H9 (cell line): Measurements from ENCODE around the gene PSMC1. TPM values are rescaled to one million over a fixed set of nuclear protein-coding genes. Genes with fewer than 3 reads are reported as not detected.

Experiments used
- DNase-seq: peaks from one replicate; pipeline ENCODE4 v3.0.0-alpha.2; 2017
- H2AFZ ChIP-seq: one replicate; pipeline ENCODE4 v1.6.1; 2013; ENCODE audit warnings: mild to moderate bottlenecking, low read length, control low read depth, moderate library complexity
- H2AK5ac ChIP-seq: 2 replicates; pipeline ENCODE4 v1.6.1; 2013; ENCODE audit warnings: low read length, control low read depth, mixed read lengths; ENCODE audit not compliant: insufficient read length
- H2BK120ac ChIP-seq: one replicate; pipeline ENCODE4 v1.6.1; 2013; ENCODE audit warnings: low read depth, mild to moderate bottlenecking, low read length, control low read depth, inconsistent platforms; ENCODE audit not compliant: poor library complexity, severe bottlenecking
- H2BK12ac ChIP-seq: 2 replicates; pipeline ENCODE4 v1.6.1; 2013; ENCODE audit warnings: low read length, control low read depth, mixed read lengths, low read depth; ENCODE audit not compliant: insufficient read length
- H2BK15ac ChIP-seq: 2 replicates; pipeline ENCODE4 v1.6.1; 2013; ENCODE audit warnings: low read depth, low read length, control low read depth
- H2BK20ac ChIP-seq: one replicate; pipeline ENCODE4 v1.6.1; 2013; ENCODE audit warnings: low read depth, mild to moderate bottlenecking, low read length, control low read depth, inconsistent platforms; ENCODE audit not compliant: poor library complexity, severe bottlenecking
- H2BK5ac ChIP-seq: 2 replicates; pipeline ENCODE4 v1.6.1; 2013; ENCODE audit warnings: low read length, control low read depth, mixed read lengths; ENCODE audit not compliant: insufficient read length
- H3K14ac ChIP-seq: 2 replicates; pipeline ENCODE4 v1.6.1; 2013; ENCODE audit warnings: low read length, control low read depth; ENCODE audit not compliant: insufficient read depth
- H3K18ac ChIP-seq: 2 replicates; pipeline ENCODE4 v1.6.1; 2013; ENCODE audit warnings: low read depth, mild to moderate bottlenecking, mixed read lengths, low read length, control low read depth; ENCODE audit not compliant: insufficient read length
- H3K23ac ChIP-seq: 2 replicates; pipeline ENCODE4 v1.6.1; 2013; ENCODE audit warnings: low read length, control low read depth, mixed read lengths, low read depth; ENCODE audit not compliant: insufficient read length
- H3K23me2 ChIP-seq: 2 replicates; pipeline ENCODE4 v1.6.1; 2013; ENCODE audit warnings: low read depth, mild to moderate bottlenecking, mixed read lengths, low read length, control low read depth; ENCODE audit not compliant: insufficient read length, poor library complexity, severe bottlenecking
- H3K27ac ChIP-seq: 2 replicates; pipeline ENCODE4 v1.5.1; 2013; ENCODE audit warnings: low read length, control low read depth, mixed read lengths, low read depth; ENCODE audit not compliant: insufficient read length
- H3K27me3 ChIP-seq: 2 replicates; pipeline ENCODE4 v1.6.1; 2013; ENCODE audit warnings: low read length, control low read depth, inconsistent platforms; ENCODE audit not compliant: insufficient read depth
- H3K4ac ChIP-seq: 2 replicates; pipeline ENCODE4 v1.6.1; 2013; ENCODE audit warnings: low read depth, mild to moderate bottlenecking, control low read depth, inconsistent platforms, low read length, moderate library complexity
- H3K4me1 ChIP-seq: 2 replicates; pipeline ENCODE4 v1.6.1; 2013; ENCODE audit warnings: low read length, control low read depth, inconsistent platforms; ENCODE audit not compliant: insufficient read depth
- H3K4me2 ChIP-seq: 2 replicates; pipeline ENCODE4 v1.6.1; 2013; ENCODE audit warnings: low read length, control low read depth, mixed read lengths; ENCODE audit not compliant: insufficient read length, insufficient read depth
- H3K56ac ChIP-seq: 2 replicates; pipeline ENCODE4 v1.6.1; 2013; ENCODE audit warnings: low read depth, mild to moderate bottlenecking, mixed read lengths, low read length, control low read depth; ENCODE audit not compliant: insufficient read length
- H3K79me1 ChIP-seq: 2 replicates; pipeline ENCODE4 v1.6.1; 2013; ENCODE audit warnings: low read depth, mild to moderate bottlenecking, moderate library complexity, low read length, control low read depth, inconsistent platforms; ENCODE audit not compliant: insufficient read depth, poor library complexity, severe bottlenecking
- H3K79me2 ChIP-seq: 2 replicates; pipeline ENCODE4 v1.6.1; 2013; ENCODE audit warnings: low read length, control low read depth, inconsistent platforms; ENCODE audit not compliant: insufficient read depth
- H3K9ac ChIP-seq: 2 replicates; pipeline ENCODE4 v1.6.1; 2013; ENCODE audit warnings: low read length, control low read depth, mixed read lengths; ENCODE audit not compliant: insufficient read length; ENCODE audit errors: extremely low read depth
- H3K9me3 ChIP-seq: one replicate; pipeline ENCODE4 v1.6.1; 2013; ENCODE audit warnings: low read depth, low read length, inconsistent platforms; ENCODE audit not compliant: control insufficient read depth
- H3T11ph ChIP-seq: one replicate; pipeline ENCODE4 v1.6.1; 2013; ENCODE audit warnings: mild to moderate bottlenecking, low read length, control low read depth, inconsistent platforms
- H4K20me1 ChIP-seq: one replicate; pipeline ENCODE4 v1.6.1; 2013; ENCODE audit not compliant: control insufficient read depth, insufficient read length, insufficient read depth
- H4K5ac ChIP-seq: 2 replicates; pipeline ENCODE4 v1.6.1; 2013; ENCODE audit warnings: low read depth, mild to moderate bottlenecking, mixed read lengths, low read length, control low read depth; ENCODE audit not compliant: insufficient read length
- H4K8ac ChIP-seq: replicated peaks from 2 replicates; pipeline ENCODE4 v1.6.1; 2013; ENCODE audit warnings: low read length, control low read depth, mixed read lengths, low read depth; ENCODE audit not compliant: insufficient read length
- H4K91ac ChIP-seq: 2 replicates; pipeline ENCODE4 v1.6.1; 2013; ENCODE audit warnings: low read depth, mild to moderate bottlenecking, moderate library complexity, mixed read lengths, low read length, control low read depth; ENCODE audit not compliant: insufficient read length
- H3K27ac Mint-ChIP-seq, 3 experiments: 2 replicates in 2 of 3; 3 replicates in 1 of 3; pipeline ENCODE4 v1.8.0; 2020 to 2021; ENCODE audit warnings: mixed read lengths in 3 of 3, mild to moderate bottlenecking in 1 of 3, moderate library complexity in 1 of 3
- H3K27me3 Mint-ChIP-seq: 2 replicates; pipeline ENCODE4 v1.8.0; 2021; ENCODE audit warnings: low read depth, mild to moderate bottlenecking, moderate library complexity, mixed read lengths
- H3K36me3 Mint-ChIP-seq, 3 experiments: 2 replicates in 2 of 3; 3 replicates in 1 of 3; pipeline ENCODE4 v1.8.0; 2020 to 2021; ENCODE audit warnings: low read depth in 3 of 3, mixed read lengths in 3 of 3; ENCODE audit not compliant: insufficient read depth in 1 of 3
- H3K4me1 Mint-ChIP-seq, 2 experiments: 2 replicates each; pipeline ENCODE4 v1.8.0; 2020; ENCODE audit warnings: mixed read lengths in 2 of 2
- H3K4me3 Mint-ChIP-seq, 2 experiments: 2 replicates in 1 of 2; 3 replicates in 1 of 2; pipeline ENCODE4 v1.8.0; 2020 to 2021; ENCODE audit warnings: mild to moderate bottlenecking in 2 of 2, mixed read lengths in 2 of 2, moderate library complexity in 1 of 2
- H3K9me3 Mint-ChIP-seq, 2 experiments: 2 replicates in 1 of 2; 3 replicates in 1 of 2; pipeline ENCODE4 v1.8.0; 2020; ENCODE audit warnings: mild to moderate bottlenecking in 2 of 2, mixed read lengths in 2 of 2, moderate library complexity in 1 of 2
- CTCF ChIP-seq: fragments of 200-600 bp; sonication (generic); conservative IDR thresholded peaks from 3 replicates; pipeline ENCODE4 v1.8.0; 2021; ENCODE audit warnings: antibody characterized with exemption, mild to moderate bottlenecking
- WGBS: extraction: QIAGEN DNeasy Blood & Tissue Kit; methylation state at CpG from one replicate; pipeline ENCODE4 v1.1.7; 2013; ENCODE audit warnings: missing lambda C conversion rate, low lambda C conversion rate, mixed read lengths; ENCODE audit not compliant: insufficient read length; ENCODE audit errors: extremely low coverage; 5-methylcytosine and 5-hydroxymethylcytosine counted together
- total RNA-seq: library from RNA; stranded (reverse); gene quantifications from 2 replicates; pipeline ENCODE4 v1.2.1, GENCODE V29; 2021

PSMC1 gene
- total RNA-seq, 1 experiment from 2014 or later = 113 TPM

DNA sequence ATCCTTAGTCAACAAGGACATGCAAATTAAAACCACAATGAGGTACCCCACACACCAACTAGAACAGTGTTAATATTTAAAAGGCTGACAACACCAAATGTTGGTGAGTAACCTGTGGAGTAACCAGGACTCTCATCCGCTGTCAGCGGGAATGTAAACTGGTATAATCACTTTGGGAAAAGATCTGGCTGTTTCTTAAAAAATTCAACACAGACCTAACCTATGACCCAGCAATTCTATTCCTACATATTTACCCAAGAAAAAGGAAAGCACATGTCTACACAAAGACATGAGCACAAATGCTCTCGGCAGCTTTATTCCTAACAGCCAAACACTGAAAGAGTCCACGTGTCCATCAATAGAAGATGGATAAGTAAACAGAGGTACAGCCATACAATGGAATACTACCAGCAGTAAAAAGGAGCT, 48.8 kb downstream of the PSMC1 start:
- H2BK12ac ChIP-seq = no peak overlapping the region
- no peak overlapping the region for H2BK5ac ChIP-seq
- H3K4me1 ChIP-seq = peaks cover 14% of the 10 kb centered on the region; the same call in 1 of the 2 replicates
- no peaks in the 10 kb centered on the region for H3K79me2 ChIP-seq
- no peak overlapping the region for H3K4me2 ChIP-seq
- H2AFZ ChIP-seq = no peak overlapping the region
- peaks cover 35 to 45% of the 10 kb centered on the region in 2 experiments for H3K4me1 Mint-ChIP-seq
- no peak overlapping the region for H3K4me3 Mint-ChIP-seq
- H2BK15ac ChIP-seq = no peak overlapping the region
- no CpG with 5 or more reads among the region's 4 CpGs for WGBS
- H3K27ac Mint-ChIP-seq = no peak overlapping the region
- H3K18ac ChIP-seq = no peak overlapping the region
- H3K27me3 Mint-ChIP-seq = no peaks in the 10 kb centered on the region
- H3K27ac ChIP-seq = no peak overlapping the region
- DNase-seq = no peak
- H2BK20ac ChIP-seq = no peak overlapping the region
- no peak overlapping the region for H2AK5ac ChIP-seq
- H3T11ph ChIP-seq = no peak overlapping the region
- no peak overlapping the region for H3K4ac ChIP-seq
- H4K91ac ChIP-seq = no peak overlapping the region
- H3K9me3 ChIP-seq = no peaks in the 10 kb centered on the region
- no peak for TF ChIP-seq CTCF
- peaks cover 5 to 8% of the 10 kb centered on the region in 2 experiments for H3K9me3 Mint-ChIP-seq
- H3K56ac ChIP-seq = no peak overlapping the region
- H3K23me2 ChIP-seq = no peaks in the 10 kb centered on the region
- H3K36me3 Mint-ChIP-seq = peaks cover 11 to 48% (median 28%) of the 10 kb centered on the region in 3 experiments; a peak in 6 of 7 replicates
- H4K20me1 ChIP-seq = no peaks in the 10 kb centered on the region
- no peak overlapping the region for H4K8ac ChIP-seq
- no peak overlapping the region for H3K14ac ChIP-seq
- H3K79me1 ChIP-seq = no peaks in the 10 kb centered on the region
- H4K5ac ChIP-seq = no peak overlapping the region
- no peak overlapping the region for H3K9ac ChIP-seq
- no peak overlapping the region for H3K23ac ChIP-seq
- no peaks in the 10 kb centered on the region for H3K27me3 ChIP-seq
- H2BK120ac ChIP-seq = no peak overlapping the region
